ENCODE data around the gene ATRIP. TPM values are rescaled to one million over a fixed set of nuclear protein-coding genes. Genes with fewer than 3 reads are reported as not detected.

The ATRIP gene
- total RNA-seq, 1 donor = 12.9 TPM

GRCh38 chr3:48409291-48410201 lies 37.0 kb upstream of the ATRIP start:
- DNase-seq (ENCODE audit: low read depth in 2 of 3, low spot score in 2 of 3) = no peak

- DNase-seq (ENCODE audit: low read depth in 2 of 3, low spot score in 2 of 3) = no peak
Observed at GRCh38 chr3:48410205-48411040, 36.1 kb upstream of the ATRIP start.

- DNase-seq (ENCODE audit: low read depth in 2 of 3, low spot score in 2 of 3) = no peak
Observed at GRCh38 chr3:48411041-48411588, 35.4 kb upstream of the ATRIP start.

GRCh38 chr3:48411606-48412374 lies 34.7 kb upstream of the ATRIP start:
- no peak for DNase-seq (ENCODE audit: low read depth in 2 of 3, low spot score in 2 of 3)

GRCh38 chr3:48412375-48413001 lies 34.0 kb upstream of the ATRIP start:
- DNase-seq (ENCODE audit: low read depth in 2 of 3, low spot score in 2 of 3) = no peak

- DNase-seq (ENCODE audit: low read depth in 2 of 3, low spot score in 2 of 3) = no peak
Observed at GRCh38 chr3:48413086-48413485, 33.5 kb upstream of the ATRIP start.

GRCh38 chr3:48413611-48414010 lies 32.9 kb upstream of the ATRIP start:
- no peak for DNase-seq (ENCODE audit: low read depth in 2 of 3, low spot score in 2 of 3)

- DNase-seq (ENCODE audit: low read depth in 2 of 3, low spot score in 2 of 3) = no peak
Observed at GRCh38 chr3:48414376-48415250, 31.9 kb upstream of the ATRIP start.

- DNase-seq (ENCODE audit: low read depth in 2 of 3, low spot score in 2 of 3) = no peak
Observed at GRCh38 chr3:48415251-48415953, 31.1 kb upstream of the ATRIP start.

GRCh38 chr3:48416091-48416505 lies 30.4 kb upstream of the ATRIP start:
- DNase-seq (ENCODE audit: low read depth in 2 of 3, low spot score in 2 of 3) = no peak

GRCh38 chr3:48416546-48416945 lies 30.0 kb upstream of the ATRIP start:
- DNase-seq (ENCODE audit: low read depth in 2 of 3, low spot score in 2 of 3) = no peak

GRCh38 chr3:48417529-48418108 lies 28.9 kb upstream of the ATRIP start:
- DNase-seq (ENCODE audit: low read depth in 2 of 3, low spot score in 2 of 3) = no peak

- no peak for DNase-seq (ENCODE audit: low read depth in 2 of 3, low spot score in 2 of 3)
Observed at GRCh38 chr3:48418140-48418539, 28.4 kb upstream of the ATRIP start.

- no peak for DNase-seq (ENCODE audit: low read depth in 2 of 3, low spot score in 2 of 3)
Observed at GRCh38 chr3:48418651-48419050, 27.9 kb upstream of the ATRIP start.

- DNase-seq (ENCODE audit: low read depth in 2 of 3, low spot score in 2 of 3) = no peak
Observed at GRCh38 chr3:48419149-48419548, 27.4 kb upstream of the ATRIP start.

- DNase-seq (ENCODE audit: low read depth in 2 of 3, low spot score in 2 of 3) = no peak
Observed at GRCh38 chr3:48419597-48419996, 26.9 kb upstream of the ATRIP start.

- no peak for DNase-seq (ENCODE audit: low read depth in 2 of 3, low spot score in 2 of 3)
Observed at GRCh38 chr3:48420561-48420960, 26.0 kb upstream of the ATRIP start.

GRCh38 chr3:48422272-48422671 lies 24.3 kb upstream of the ATRIP start:
- no peak for DNase-seq (ENCODE audit: low read depth in 2 of 3, low spot score in 2 of 3)
